WTC11 (cell line): ENCODE results near the gene BCAM. TPM values are rescaled to one million over a fixed set of nuclear protein-coding genes. Genes with fewer than 3 reads are reported as not detected.
"Not testable (repeated sequence)": the region's sequence is repeated elsewhere in the genome, so short reads cannot be mapped to it uniquely, and the experiment has no call there.

Experiments
- ATAC-seq: fragments of 200-7000 bp; cut with Tn5 transposase; 2 replicates; pipeline ENCODE4 v1.10.0; 2021; ENCODE audit warnings: mild to moderate bottlenecking, moderate library complexity
- CTCF ChIA-PET: fragments of 300-600 bp; sonication (Branson Sonifier 250); formaldehyde crosslinking; loops from one replicate; lab custom pipeline; 2021; ENCODE audit warnings: antibody characterized with exemption; lab: Charles Lee
- POLR2A ChIA-PET: fragments of 350-600 bp; sonication (Branson Sonifier 250); formaldehyde crosslinking; loops from one replicate; lab custom pipeline; 2021; ENCODE audit warnings: antibody characterized with exemption; lab: Charles Lee
- DNase-seq: peaks from one replicate; pipeline ENCODE4 v3.0.0; 2021; ENCODE audit warnings: low spot score
- H3K27ac Mint-ChIP-seq: 2 replicates; pipeline ENCODE4 v1.8.0; 2021; ENCODE audit warnings: mixed read lengths
- H3K27me3 Mint-ChIP-seq: 2 replicates; pipeline ENCODE4 v1.8.0; 2021; ENCODE audit warnings: low read depth, mild to moderate bottlenecking, moderate library complexity, mixed read lengths
- H3K36me3 Mint-ChIP-seq: 2 replicates; pipeline ENCODE4 v1.8.0; 2021; ENCODE audit warnings: mixed read lengths
- H3K4me1 Mint-ChIP-seq: 2 replicates; pipeline ENCODE4 v1.8.0; 2022; ENCODE audit warnings: mixed read lengths
- H3K4me3 Mint-ChIP-seq: 2 replicates; pipeline ENCODE4 v1.8.0; 2021; ENCODE audit warnings: mild to moderate bottlenecking, moderate library complexity, mixed read lengths
- H3K9me3 Mint-ChIP-seq: 2 replicates; pipeline ENCODE4 v1.8.0; 2021; ENCODE audit warnings: mixed read lengths
- CBFB ChIP-seq: sonication (generic); formaldehyde crosslinking; IDR thresholded peaks from 2 replicates; pipeline ENCODE4 v1.8.1; 2022; ENCODE audit warnings: mild to moderate bottlenecking, low read depth, missing genetic modification reagents
- CDX4 ChIP-seq: fragments of 250-450 bp; sonication (Bioruptor Pico); IDR thresholded peaks from 2 replicates; pipeline ENCODE4 v1.9.0; 2021; ENCODE audit warnings: moderate library complexity, mild to moderate bottlenecking, inconsistent platforms, borderline replicate concordance
- CREM ChIP-seq: sonication (generic); formaldehyde crosslinking; IDR thresholded peaks from 2 replicates; pipeline ENCODE4 v1.8.1; 2022; ENCODE audit warnings: mild to moderate bottlenecking, missing genetic modification reagents, moderate library complexity
- FOXP1 ChIP-seq: sonication (generic); formaldehyde crosslinking; IDR thresholded peaks from 2 replicates; pipeline ENCODE4 v1.8.0; 2022; ENCODE audit warnings: missing genetic modification reagents, mild to moderate bottlenecking, moderate library complexity, borderline replicate concordance
- MYBL2 ChIP-seq: sonication (generic); formaldehyde crosslinking; IDR thresholded peaks from 2 replicates; pipeline ENCODE4 v1.8.1; 2023; ENCODE audit warnings: mild to moderate bottlenecking, moderate library complexity, missing genetic modification reagents
- NR3C1 ChIP-seq: sonication (generic); formaldehyde crosslinking; conservative IDR thresholded peaks from 2 replicates; pipeline ENCODE4 v1.8.1; 2023; ENCODE audit warnings: low read depth, mild to moderate bottlenecking, missing genetic modification reagents
- PRDM15 ChIP-seq: sonication (generic); formaldehyde crosslinking; IDR thresholded peaks from 2 replicates; pipeline ENCODE4 v1.8.0; 2022; ENCODE audit warnings: missing genetic modification reagents
- SMAD3 ChIP-seq: sonication (generic); formaldehyde crosslinking; IDR thresholded peaks from 2 replicates; pipeline ENCODE4 v1.8.0; 2022; ENCODE audit warnings: missing genetic modification reagents, mild to moderate bottlenecking, borderline replicate concordance
- SP1 ChIP-seq: sonication (generic); formaldehyde crosslinking; conservative IDR thresholded peaks from 2 replicates; pipeline ENCODE4 v1.8.1; 2022; ENCODE audit warnings: missing genetic modification reagents
- TCF7 ChIP-seq: sonication (generic); formaldehyde crosslinking; IDR thresholded peaks from 2 replicates; pipeline ENCODE4 v1.8.0; 2022; ENCODE audit warnings: mild to moderate bottlenecking, low read depth, missing genetic modification reagents, moderate library complexity
- ZBTB43 ChIP-seq: sonication (generic); formaldehyde crosslinking; IDR thresholded peaks from 2 replicates; pipeline ENCODE4 v1.8.1; 2023; ENCODE audit warnings: mild to moderate bottlenecking, missing genetic modification reagents
- ZMAT4 ChIP-seq: fragments of 250-450 bp; sonication (Bioruptor Pico); IDR thresholded peaks from 2 replicates; pipeline ENCODE4 v1.9.0; 2021; ENCODE audit warnings: mild to moderate bottlenecking
- ZNF416 ChIP-seq: fragments of 250-450 bp; sonication (Bioruptor Pico); IDR thresholded peaks from 2 replicates; pipeline ENCODE4 v1.9.0; 2021; ENCODE audit warnings: mild to moderate bottlenecking, inconsistent platforms
- ZNF425 ChIP-seq: fragments of 250-450 bp; sonication (Bioruptor Pico); conservative IDR thresholded peaks from 2 replicates; pipeline ENCODE4 v1.9.0; 2021; ENCODE audit warnings: mild to moderate bottlenecking
- total RNA-seq: library from RNA; stranded (reverse); gene quantifications from 3 replicates; pipeline ENCODE4 v1.2.3, GENCODE V29; 2021

BCAM gene
- total RNA-seq, 1 experiment from 2014 or later, result 73.1 TPM

- no peak for TF ChIP-seq ZMAT4
- TF ChIP-seq NR3C1 (CRISPR knock-in tag), result no peak
- no peak for TF ChIP-seq ZNF425 (CRISPR knock-in tag)
Observed at GRCh38 chr19:44770550-44771257, 38.2 kb upstream of the BCAM start (continued).

- DNase-seq, ATAC-seq, H3K4me3 Mint-ChIP-seq, H3K27ac Mint-ChIP-seq, H3K36me3 Mint-ChIP-seq: not testable (repeated sequence)
- H3K4me1 Mint-ChIP-seq, result peaks cover 11% of the 10 kb centered on the region
- peaks cover 12% of the 10 kb centered on the region for H3K9me3 Mint-ChIP-seq
- CTCF ChIA-PET, result interaction anchor here (0.7 to 9.8 kb wide), 13 partner anchors 9 to 201 kb away, joined by 3 to 548 read pairs (median 23); no protein-coding TSS in a partner anchor
- H3K27me3 Mint-ChIP-seq, result peaks cover 39% of the 10 kb centered on the region
- POLR2A ChIA-PET, result interaction anchor here (0.6 to 2.2 kb wide), 2 partner anchors 48 to 320 kb away, joined by 7 to 11 read pairs; no protein-coding TSS in a partner anchor
Observed at GRCh38 chr19:44772144-44772543, 36.8 kb upstream of the BCAM start.

- Mint-ChIP-seq H3K36me3 (peaks cover 4% of the 10 kb centered on the region; the same call in 1 of the 2 replicates), H3K27me3 (peaks cover 32% of the 10 kb centered on the region), H3K4me3 (no peak overlapping the region), H3K27ac (no peak overlapping the region), H3K4me1 (peaks cover 11% of the 10 kb centered on the region), H3K9me3 (peaks cover 12% of the 10 kb centered on the region)
- no peak for DNase-seq
- CTCF ChIA-PET, result interaction anchor here (0.7 to 9.8 kb wide), 7 partner anchors 11 to 83 kb away, joined by 3 to 548 read pairs (median 4); no protein-coding TSS in a partner anchor
- TF ChIP-seq CDX4 (CRISPR knock-in tag), result no peak
- no peak for TF ChIP-seq MYBL2 (CRISPR knock-in tag)
- TF ChIP-seq ZNF416 (CRISPR knock-in tag), result no peak
- TF ChIP-seq FOXP1 (CRISPR knock-in tag), result no peak
- TF ChIP-seq PRDM15 (CRISPR knock-in tag), result no peak
- TF ChIP-seq CREM (CRISPR knock-in tag), result no peak
- TF ChIP-seq SMAD3 (CRISPR knock-in tag), result no peak
- no peak for TF ChIP-seq CBFB (CRISPR knock-in tag)
- no peak for TF ChIP-seq ZMAT4
- TF ChIP-seq ZBTB43, result no peak
- TF ChIP-seq SP1, result no peak
- no peak for TF ChIP-seq TCF7 (CRISPR knock-in tag)
- POLR2A ChIA-PET, result no interaction called here
- ATAC-seq, result no peak
Observed at GRCh38 chr19:44772959-44773358, 35.9 kb upstream of the BCAM start.
